ENCODE measurements around the gene CPXM2. TPM values are rescaled to one million over a fixed set of nuclear protein-coding genes. Genes with fewer than 3 reads are reported as not detected.

CPXM2 gene
- total RNA-seq, 2 experiments from 2014 or later, result not detected

DNA sequence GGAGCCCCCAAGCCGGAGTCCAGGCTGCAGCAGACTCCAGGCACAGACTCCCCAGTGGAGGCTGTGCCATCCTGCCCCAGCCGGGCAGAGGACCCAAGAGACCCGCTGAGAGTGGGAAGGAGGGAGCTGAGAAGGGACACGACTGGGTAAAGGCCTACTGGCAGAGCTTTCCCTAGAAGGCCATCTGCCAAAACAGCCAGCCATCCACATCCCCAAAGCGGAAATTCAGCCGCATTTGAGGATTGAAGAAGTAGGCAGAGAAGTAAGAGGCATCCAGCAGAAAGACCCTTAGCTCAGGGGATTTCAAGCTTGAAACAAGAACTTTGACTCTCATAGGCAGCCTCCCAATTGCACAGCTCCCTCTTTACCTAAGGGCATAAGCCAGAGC lies 857 bp downstream of the CPXM2 start:
- H3K4me1 ChIP-seq (ENCODE audit: insufficient read depth, low read length, poor library complexity, severe bottlenecking), result no peaks in the 10 kb centered on the region
- no peaks in the 10 kb centered on the region for H3K36me3 ChIP-seq (ENCODE audit: insufficient read depth, low read length)
- intact Hi-C loops (cut with micrococcal nuclease; ENCODE audit: unreplicated experiment), result no loop called here
- no peak overlapping the region for H3K4me3 ChIP-seq (ENCODE audit: low read depth, low read length, poor library complexity, severe bottlenecking)
- no peak for DNase-seq (ENCODE audit: low spot score)
- H3K4me2 ChIP-seq (ENCODE audit: low read length), result no peak overlapping the region
- H3K27ac ChIP-seq (ENCODE audit: low read depth, low read length, poor library complexity, severe bottlenecking), result no peak overlapping the region
- H2AFZ ChIP-seq (ENCODE audit: low read length), result no peak overlapping the region
- H4K20me1 ChIP-seq (ENCODE audit: insufficient read depth, low read length), result no peaks in the 10 kb centered on the region
- H3K9me3 ChIP-seq (ENCODE audit: low read length), result no peaks in the 10 kb centered on the region
- POLR2A ChIA-PET, result interaction anchor here (0.6 kb wide), 1 partner anchor 522 kb away, joined by 3 read pairs; no protein-coding TSS in a partner anchor
- no TSS peak for BruUV-seq (replicated peaks)
- no peaks in the 10 kb centered on the region for H3K9me2 ChIP-seq (ENCODE audit: insufficient read depth, low read length)
- TF ChIP-seq, protein P1, sequence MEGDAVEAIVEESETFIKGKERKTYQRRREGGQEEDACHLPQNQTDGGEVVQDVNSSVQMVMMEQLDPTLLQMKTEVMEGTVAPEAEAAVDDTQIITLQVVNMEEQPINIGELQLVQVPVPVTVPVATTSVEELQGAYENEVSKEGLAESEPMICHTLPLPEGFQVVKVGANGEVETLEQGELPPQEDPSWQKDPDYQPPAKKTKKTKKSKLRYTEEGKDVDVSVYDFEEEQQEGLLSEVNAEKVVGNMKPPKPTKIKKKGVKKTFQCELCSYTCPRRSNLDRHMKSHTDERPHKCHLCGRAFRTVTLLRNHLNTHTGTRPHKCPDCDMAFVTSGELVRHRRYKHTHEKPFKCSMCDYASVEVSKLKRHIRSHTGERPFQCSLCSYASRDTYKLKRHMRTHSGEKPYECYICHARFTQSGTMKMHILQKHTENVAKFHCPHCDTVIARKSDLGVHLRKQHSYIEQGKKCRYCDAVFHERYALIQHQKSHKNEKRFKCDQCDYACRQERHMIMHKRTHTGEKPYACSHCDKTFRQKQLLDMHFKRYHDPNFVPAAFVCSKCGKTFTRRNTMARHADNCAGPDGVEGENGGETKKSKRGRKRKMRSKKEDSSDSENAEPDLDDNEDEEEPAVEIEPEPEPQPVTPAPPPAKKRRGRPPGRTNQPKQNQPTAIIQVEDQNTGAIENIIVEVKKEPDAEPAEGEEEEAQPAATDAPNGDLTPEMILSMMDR (conservative IDR thresholded peaks at IDR 0.05; ENCODE audit: low read length), result no peak
- TF ChIP-seq EZH2phosphoT487 (IDR thresholded peaks at IDR 0.05; ENCODE audit: borderline replicate concordance, low read depth, low read length), result no peak
- CTCF ChIA-PET (ENCODE audit: unreplicated experiment), result no interaction called here
- no peaks in the 10 kb centered on the region for H3K79me2 ChIP-seq (ENCODE audit: insufficient read depth, low read depth, low read length)

DNA sequence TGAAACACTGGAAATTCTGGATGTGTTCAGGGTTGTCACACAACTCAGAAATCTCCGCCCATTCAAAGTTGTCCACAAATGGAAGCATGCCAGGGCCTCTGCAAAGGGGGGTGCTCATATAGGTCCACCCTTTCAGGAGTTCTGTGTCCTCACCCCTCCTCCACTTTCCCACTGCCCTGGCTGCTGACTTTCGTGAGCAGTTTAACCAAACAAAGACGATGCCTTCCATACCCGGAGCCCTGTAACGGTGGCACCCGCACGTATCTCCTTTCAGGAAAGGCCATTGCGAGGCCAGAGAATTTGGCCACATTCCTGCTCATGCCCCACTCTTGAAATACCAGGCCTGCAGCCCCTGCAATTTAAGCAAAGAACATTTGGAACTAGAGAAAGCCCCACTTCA lies 1.4 kb downstream of the CPXM2 start:
- Histone ChIP-seq H3K4me2 (ENCODE audit: low read length) (no peak overlapping the region), H3K4me1 (ENCODE audit: insufficient read depth, low read length, poor library complexity, severe bottlenecking) (no peaks in the 10 kb centered on the region), H2AFZ (ENCODE audit: low read length) (no peak overlapping the region), H3K36me3 (ENCODE audit: insufficient read depth, low read length) (no peaks in the 10 kb centered on the region), H3K9me3 (ENCODE audit: low read length) (no peaks in the 10 kb centered on the region), H3K9me2 (ENCODE audit: insufficient read depth, low read length) (no peaks in the 10 kb centered on the region), H3K79me2 (ENCODE audit: insufficient read depth, low read depth, low read length) (no peaks in the 10 kb centered on the region), H3K27ac (ENCODE audit: low read depth, low read length, poor library complexity, severe bottlenecking) (no peak overlapping the region), H4K20me1 (ENCODE audit: insufficient read depth, low read length) (no peaks in the 10 kb centered on the region), H3K4me3 (ENCODE audit: low read depth, low read length, poor library complexity, severe bottlenecking) (no peak overlapping the region)
- CTCF ChIA-PET (ENCODE audit: unreplicated experiment), result no interaction called here
- intact Hi-C loops (cut with micrococcal nuclease; ENCODE audit: unreplicated experiment), result no loop called here
- DNase-seq (ENCODE audit: low spot score), result no peak
- POLR2A ChIA-PET, result interaction anchor here (0.6 kb wide), 1 partner anchor 523 kb away, joined by 3 read pairs; no protein-coding TSS in a partner anchor
- BruUV-seq (replicated peaks), result no TSS peak
- TF ChIP-seq, protein P1 (conservative IDR thresholded peaks at IDR 0.05; ENCODE audit: low read length), result no peak
- no peak for TF ChIP-seq EZH2phosphoT487 (IDR thresholded peaks at IDR 0.05; ENCODE audit: borderline replicate concordance, low read depth, low read length)

DNA sequence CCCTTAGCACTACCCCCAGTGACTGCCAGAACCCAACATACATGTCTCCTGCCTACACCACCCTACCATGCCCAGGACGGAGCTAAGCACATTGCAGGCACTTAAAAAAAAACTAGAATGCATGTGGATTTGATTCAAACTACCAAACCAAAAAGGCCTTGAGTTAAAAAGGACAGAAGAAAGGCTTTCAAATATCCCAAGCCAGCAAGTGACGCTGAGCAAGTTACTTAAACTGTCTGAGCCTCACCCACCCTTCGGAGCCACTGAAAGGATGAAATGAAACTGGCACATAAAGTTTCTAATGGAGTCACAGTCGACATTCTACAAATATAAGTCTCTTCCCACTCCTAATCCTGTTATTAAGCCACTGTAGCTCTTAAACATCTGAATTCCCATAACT lies 1.8 kb downstream of the CPXM2 start:
- H2AFZ ChIP-seq (ENCODE audit: low read length), result no peak overlapping the region
- ChIA-PET CTCF (ENCODE audit: unreplicated experiment) (no interaction called here), POLR2A (interaction anchor here (0.6 kb wide), 1 partner anchor 211 kb away, joined by 3 read pairs; no protein-coding TSS in a partner anchor)
- intact Hi-C loops (cut with micrococcal nuclease; ENCODE audit: unreplicated experiment), result no loop called here
- H3K4me3 ChIP-seq (ENCODE audit: low read depth, low read length, poor library complexity, severe bottlenecking), result no peak overlapping the region
- no peak for DNase-seq (ENCODE audit: low spot score)
- TF ChIP-seq, protein P1 (conservative IDR thresholded peaks at IDR 0.05; ENCODE audit: low read length), result no peak
- no peak for TF ChIP-seq EZH2phosphoT487 (IDR thresholded peaks at IDR 0.05; ENCODE audit: borderline replicate concordance, low read depth, low read length)
- H3K4me2 ChIP-seq (ENCODE audit: low read length), result no peak overlapping the region
- H3K4me1 ChIP-seq (ENCODE audit: insufficient read depth, low read length, poor library complexity, severe bottlenecking), result no peaks in the 10 kb centered on the region
- no peaks in the 10 kb centered on the region for H3K9me3 ChIP-seq (ENCODE audit: low read length)
- no peak overlapping the region for H3K27ac ChIP-seq (ENCODE audit: low read depth, low read length, poor library complexity, severe bottlenecking)
- no peaks in the 10 kb centered on the region for H3K79me2 ChIP-seq (ENCODE audit: insufficient read depth, low read depth, low read length)
- H3K36me3 ChIP-seq (ENCODE audit: insufficient read depth, low read length), result no peaks in the 10 kb centered on the region
- H3K9me2 ChIP-seq (ENCODE audit: insufficient read depth, low read length), result no peaks in the 10 kb centered on the region
- no peaks in the 10 kb centered on the region for H4K20me1 ChIP-seq (ENCODE audit: insufficient read depth, low read length)
- no TSS peak for BruUV-seq (replicated peaks)

All from OCI-LY7 (cell line).